GM23248 (cell line): ENCODE measurements around the gene QKI.

ENCODE experiments used
- EZH2 ChIP-seq: fragments of 200-600 bp; sonication (generic); IDR thresholded peaks from 2 replicates; pipeline ENCODE4 v1.6.1; 2018; ENCODE audit warnings: antibody characterized with exemption, mild to moderate bottlenecking; ENCODE audit not compliant: insufficient read depth, poor library complexity, severe bottlenecking
- EZH2phosphoT487 ChIP-seq: fragments of 200-600 bp; sonication (generic); IDR thresholded peaks from 2 replicates; pipeline ENCODE4 v1.6.1; 2018; ENCODE audit warnings: antibody characterized with exemption, moderate library complexity, mild to moderate bottlenecking, low read depth; ENCODE audit not compliant: insufficient read depth

DNA sequence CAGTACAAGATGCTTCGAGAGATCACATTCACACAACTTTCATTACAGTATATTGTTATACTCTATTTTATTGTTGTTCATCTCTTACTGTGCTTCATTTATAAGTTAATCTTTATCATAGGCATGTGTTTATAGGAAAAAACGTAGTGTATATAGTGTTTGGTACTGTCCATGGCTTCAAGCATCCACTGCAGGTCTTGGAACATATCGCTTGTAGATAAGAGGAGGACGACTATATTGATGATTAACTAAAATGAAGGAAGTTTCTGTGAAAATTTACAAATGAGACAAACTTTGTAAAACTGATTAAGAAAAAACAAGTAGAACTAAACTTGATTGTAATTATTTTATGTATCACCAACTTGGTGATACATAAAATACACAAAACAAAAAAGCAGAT is 98.5 kb downstream of the QKI start:
- TF ChIP-seq EZH2phosphoT487 (no peak), EZH2 (no peak)
